ENCODE results near the gene FCHSD1. TPM values are rescaled to one million over a fixed set of nuclear protein-coding genes. Genes with fewer than 3 reads are reported as not detected.

The FCHSD1 gene
- polyA plus RNA-seq, 1 of the 3 experiments (the other 2 are of a cell fraction): 49.2 TPM

DNA sequence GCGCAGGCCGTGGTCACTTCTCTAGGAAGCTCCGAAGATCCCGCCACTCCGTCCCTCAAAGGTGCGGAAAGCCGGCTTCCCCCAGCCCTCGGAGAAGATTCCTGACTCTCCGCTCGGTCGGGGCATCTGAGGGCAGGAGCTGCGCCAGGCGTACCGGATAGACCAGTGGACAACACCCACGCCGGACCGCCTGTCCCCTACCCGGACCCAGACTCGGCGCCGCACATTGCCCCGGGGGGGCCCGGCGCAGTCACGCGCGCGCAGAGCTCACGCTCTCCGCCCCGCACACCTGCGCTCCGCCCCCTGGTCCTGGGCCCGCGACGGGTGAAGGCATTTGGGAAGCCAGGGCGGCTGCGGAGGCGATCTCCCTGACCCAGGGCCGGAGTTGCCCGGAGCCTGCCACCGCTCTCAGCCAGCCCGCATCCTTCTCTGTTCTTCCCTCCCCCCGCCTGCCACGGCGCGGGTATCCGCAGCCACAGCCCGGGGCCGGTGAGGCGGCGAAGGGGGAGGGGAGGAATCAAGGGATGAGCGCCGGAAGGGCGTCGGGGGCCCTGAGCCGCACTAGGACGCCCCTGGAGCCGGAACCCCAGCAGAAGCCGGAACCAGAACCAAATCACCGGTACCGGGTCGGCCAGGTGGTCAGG, 14.0 kb downstream of the FCHSD1 start:
- Histone ChIP-seq H2AFZ (ENCODE audit: low read depth) (peak overlapping the region; percentile 92), H3K9me2 (no peaks in the 10 kb centered on the region), H3K27ac (ENCODE audit: low read depth in 2 of 2, low read length in 1 of 2) (peak overlapping the region; percentile 66 to 77), H3K4me3 (ENCODE audit: low read depth in 2 of 2, low read length in 1 of 2) (peak overlapping the region; percentile 93 to 99), H3K27me3 (ENCODE audit: insufficient read depth) (no peaks in the 10 kb centered on the region), H3K9ac (peak overlapping the region; percentile 83; the same call in 1 of the 2 replicates), H4K20me1 (ENCODE audit: insufficient read depth) (peaks cover 15% of the 10 kb centered on the region), H3K79me2 (ENCODE audit: insufficient read depth) (peaks cover 44% of the 10 kb centered on the region), H3F3A (replicated peaks; ENCODE audit: insufficient read depth) (peaks cover 5% of the 10 kb centered on the region), H3K4me1 (ENCODE audit: control insufficient read depth in 1 of 2, insufficient read depth in 2 of 2, low read depth in 1 of 2, low read length in 1 of 2) (peaks cover 5 to 28% of the 10 kb centered on the region in 2 experiments; a peak in 3 of 4 replicates), H3K36me3 (replicated peaks in 1 of 2; ENCODE audit: control insufficient read depth in 1 of 2, insufficient read depth in 2 of 2, low read length in 1 of 2) (peaks cover 18 to 32% of the 10 kb centered on the region in 2 experiments), H3K4me2 (peak overlapping the region; percentile 99), H3K9me3 (no peaks in the 10 kb centered on the region)
- WGBS (ENCODE audit: low lambda C conversion rate): 3% methylated on average over 20 of the region's 63 CpGs
- CTCF ChIA-PET: interaction anchor here (0.7 to 19.7 kb wide), 16 partner anchors 10 to 324 kb away, joined by 3 to 207 read pairs (median 5); partner anchors contain the start of genes DIAPH1 and FCHSD1
- DNase-seq: peak; percentile 86
- TF ChIP-seq, protein P1, sequence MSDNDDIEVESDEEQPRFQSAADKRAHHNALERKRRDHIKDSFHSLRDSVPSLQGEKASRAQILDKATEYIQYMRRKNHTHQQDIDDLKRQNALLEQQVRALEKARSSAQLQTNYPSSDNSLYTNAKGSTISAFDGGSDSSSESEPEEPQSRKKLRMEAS (IDR thresholded peaks at IDR 0.05; ENCODE audit: low read depth): peak; percentile 11; the same call in 1 of the 2 replicates
- TF ChIP-seq FOSL2 (IDR thresholded peaks at IDR 0.05; ENCODE audit: borderline replicate concordance, low read depth) (no peak), POLR2AphosphoS5 (IDR thresholded peaks at IDR 0.05; ENCODE audit: low read depth, low read length) (no peak), SMC3 (IDR thresholded peaks at IDR 0.05; ENCODE audit: low read depth, low read length) (no peak), NRF1 (IDR thresholded peaks at IDR 0.05; ENCODE audit: low read depth, low read length) (no peak), RCOR1 (IDR thresholded peaks at IDR 0.05; ENCODE audit: low read length) (no peak)
- TF ChIP-seq, protein P2, sequence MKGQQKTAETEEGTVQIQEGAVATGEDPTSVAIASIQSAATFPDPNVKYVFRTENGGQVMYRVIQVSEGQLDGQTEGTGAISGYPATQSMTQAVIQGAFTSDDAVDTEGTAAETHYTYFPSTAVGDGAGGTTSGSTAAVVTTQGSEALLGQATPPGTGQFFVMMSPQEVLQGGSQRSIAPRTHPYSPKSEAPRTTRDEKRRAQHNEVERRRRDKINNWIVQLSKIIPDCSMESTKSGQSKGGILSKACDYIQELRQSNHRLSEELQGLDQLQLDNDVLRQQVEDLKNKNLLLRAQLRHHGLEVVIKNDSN (IDR thresholded peaks at IDR 0.05; ENCODE audit: borderline replicate concordance, low read depth): no peak
- POLR2A ChIA-PET: interaction anchor here (0.9 to 2.9 kb wide), 10 partner anchors 8 to 340 kb away, joined by 3 to 18 read pairs (median 5); partner anchors contain the start of genes DIAPH1, FCHSD1 and PCDH1

- Histone ChIP-seq H4K20me1 (ENCODE audit: insufficient read depth) (peaks cover 13% of the 10 kb centered on the region), H3F3A (replicated peaks; ENCODE audit: insufficient read depth) (no peaks in the 10 kb centered on the region), H3K9me3 (no peaks in the 10 kb centered on the region), H3K36me3 (replicated peaks in 1 of 2; ENCODE audit: control insufficient read depth in 1 of 2, insufficient read depth in 2 of 2, low read length in 1 of 2) (peaks cover 18 to 31% of the 10 kb centered on the region in 2 experiments), H3K27me3 (ENCODE audit: insufficient read depth) (no peaks in the 10 kb centered on the region), H2AFZ (ENCODE audit: low read depth) (peak within 1 kb of the TSS; percentile 92), H3K4me3 (ENCODE audit: low read depth in 2 of 2, low read length in 1 of 2) (peak within 1 kb of the TSS; percentile 93 to 99), H3K79me2 (ENCODE audit: insufficient read depth) (peaks cover 50% of the 10 kb centered on the region), H3K27ac (ENCODE audit: low read depth in 2 of 2, low read length in 1 of 2) (peak within 1 kb of the TSS; percentile 66 to 89), H3K4me1 (ENCODE audit: control insufficient read depth in 1 of 2, insufficient read depth in 2 of 2, low read depth in 1 of 2, low read length in 1 of 2) (peaks cover 5 to 28% of the 10 kb centered on the region in 2 experiments; a peak in 3 of 4 replicates), H3K9me2 (no peaks in the 10 kb centered on the region), H3K9ac (peak within 1 kb of the TSS; percentile 83), H3K4me2 (peak within 1 kb of the TSS; percentile 99)
- CTCF ChIA-PET: interaction anchor here (0.7 to 19.7 kb wide), 12 partner anchors 10 to 324 kb away, joined by 3 to 207 read pairs (median 5); partner anchors contain the start of genes DIAPH1 and FCHSD1
- POLR2A ChIA-PET: interaction anchor here (0.9 to 2.9 kb wide), 10 partner anchors 9 to 341 kb away, joined by 3 to 18 read pairs (median 5); partner anchors contain the start of genes DIAPH1, FCHSD1 and PCDH1
- 2% methylated on average over 38 of the region's 55 CpGs for WGBS (ENCODE audit: low lambda C conversion rate)
- DNase-seq: peak; percentile 99
- TF ChIP-seq FOXM1 (IDR thresholded peaks at IDR 0.05; ENCODE audit: low read depth) (no peak), YY1 (IDR thresholded peaks at IDR 0.05; ENCODE audit: low read depth) (no peak), GATA2 (CRISPR knock-in tag; IDR thresholded peaks at IDR 0.05) (no peak), TAF1 (IDR thresholded peaks at IDR 0.05; ENCODE audit: borderline replicate concordance, low read depth, low read length) (peak; percentile 61; the same call in 1 of the 2 replicates), RXRA (IDR thresholded peaks at IDR 0.05; ENCODE audit: borderline replicate concordance, low read depth) (no peak), RCOR1 (IDR thresholded peaks at IDR 0.05; ENCODE audit: low read length) (no peak), FOXJ3 (CRISPR knock-in tag; IDR thresholded peaks at IDR 0.05) (no peak), RFX5 (IDR thresholded peaks at IDR 0.05; ENCODE audit: low read length) (no peak), RAD21 (IDR thresholded peaks at IDR 0.05; ENCODE audit: low read length) (no peak), NFIC (IDR thresholded peaks at IDR 0.05; ENCODE audit: borderline replicate concordance) (no peak), MXI1 (IDR thresholded peaks at IDR 0.05; ENCODE audit: low read depth, low read length) (peak; percentile 45; the same call in 1 of the 2 replicates), EZH2phosphoT487 (IDR thresholded peaks at IDR 0.05; ENCODE audit: borderline replicate concordance, low read depth) (no peak), JUND (IDR thresholded peaks at IDR 0.05) (no peak), GABPA (IDR thresholded peaks at IDR 0.05; ENCODE audit: low read depth) (no peak)
- TF ChIP-seq, protein P1 (IDR thresholded peaks at IDR 0.05; ENCODE audit: low read depth): peak; percentile 49; the same call in 1 of the 2 replicates
- TF ChIP-seq, protein P3, sequence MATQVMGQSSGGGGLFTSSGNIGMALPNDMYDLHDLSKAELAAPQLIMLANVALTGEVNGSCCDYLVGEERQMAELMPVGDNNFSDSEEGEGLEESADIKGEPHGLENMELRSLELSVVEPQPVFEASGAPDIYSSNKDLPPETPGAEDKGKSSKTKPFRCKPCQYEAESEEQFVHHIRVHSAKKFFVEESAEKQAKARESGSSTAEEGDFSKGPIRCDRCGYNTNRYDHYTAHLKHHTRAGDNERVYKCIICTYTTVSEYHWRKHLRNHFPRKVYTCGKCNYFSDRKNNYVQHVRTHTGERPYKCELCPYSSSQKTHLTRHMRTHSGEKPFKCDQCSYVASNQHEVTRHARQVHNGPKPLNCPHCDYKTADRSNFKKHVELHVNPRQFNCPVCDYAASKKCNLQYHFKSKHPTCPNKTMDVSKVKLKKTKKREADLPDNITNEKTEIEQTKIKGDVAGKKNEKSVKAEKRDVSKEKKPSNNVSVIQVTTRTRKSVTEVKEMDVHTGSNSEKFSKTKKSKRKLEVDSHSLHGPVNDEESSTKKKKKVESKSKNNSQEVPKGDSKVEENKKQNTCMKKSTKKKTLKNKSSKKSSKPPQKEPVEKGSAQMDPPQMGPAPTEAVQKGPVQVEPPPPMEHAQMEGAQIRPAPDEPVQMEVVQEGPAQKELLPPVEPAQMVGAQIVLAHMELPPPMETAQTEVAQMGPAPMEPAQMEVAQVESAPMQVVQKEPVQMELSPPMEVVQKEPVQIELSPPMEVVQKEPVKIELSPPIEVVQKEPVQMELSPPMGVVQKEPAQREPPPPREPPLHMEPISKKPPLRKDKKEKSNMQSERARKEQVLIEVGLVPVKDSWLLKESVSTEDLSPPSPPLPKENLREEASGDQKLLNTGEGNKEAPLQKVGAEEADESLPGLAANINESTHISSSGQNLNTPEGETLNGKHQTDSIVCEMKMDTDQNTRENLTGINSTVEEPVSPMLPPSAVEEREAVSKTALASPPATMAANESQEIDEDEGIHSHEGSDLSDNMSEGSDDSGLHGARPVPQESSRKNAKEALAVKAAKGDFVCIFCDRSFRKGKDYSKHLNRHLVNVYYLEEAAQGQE (IDR thresholded peaks at IDR 0.05; ENCODE audit: low read depth, low read length): no peak
Measured at GRCh38 chr5:141636413-141637122, 14.7 kb downstream of the FCHSD1 start, which contains the start of the genes HDAC3 and RELL2. Gene HDAC3 (minus strand): TSS chr5:141636849. CDS start chr5:141636790, 59 bp downstream. Gene RELL2 (plus strand): TSS chr5:141636997. CDS start chr5:141638226, 1,229 bp downstream.
